ENCODE measurements around the gene RAPGEF1. TPM values are rescaled to one million over a fixed set of nuclear protein-coding genes. Genes with fewer than 3 reads are reported as not detected.
"Not testable (repeated sequence)": the region's sequence is repeated elsewhere in the genome, so short reads cannot be mapped to it uniquely, and the experiment has no call there.

The RAPGEF1 gene
- total RNA-seq, 3 donors from 2014 or later = 67.1 to 103 (median 84.2) TPM

DNA sequence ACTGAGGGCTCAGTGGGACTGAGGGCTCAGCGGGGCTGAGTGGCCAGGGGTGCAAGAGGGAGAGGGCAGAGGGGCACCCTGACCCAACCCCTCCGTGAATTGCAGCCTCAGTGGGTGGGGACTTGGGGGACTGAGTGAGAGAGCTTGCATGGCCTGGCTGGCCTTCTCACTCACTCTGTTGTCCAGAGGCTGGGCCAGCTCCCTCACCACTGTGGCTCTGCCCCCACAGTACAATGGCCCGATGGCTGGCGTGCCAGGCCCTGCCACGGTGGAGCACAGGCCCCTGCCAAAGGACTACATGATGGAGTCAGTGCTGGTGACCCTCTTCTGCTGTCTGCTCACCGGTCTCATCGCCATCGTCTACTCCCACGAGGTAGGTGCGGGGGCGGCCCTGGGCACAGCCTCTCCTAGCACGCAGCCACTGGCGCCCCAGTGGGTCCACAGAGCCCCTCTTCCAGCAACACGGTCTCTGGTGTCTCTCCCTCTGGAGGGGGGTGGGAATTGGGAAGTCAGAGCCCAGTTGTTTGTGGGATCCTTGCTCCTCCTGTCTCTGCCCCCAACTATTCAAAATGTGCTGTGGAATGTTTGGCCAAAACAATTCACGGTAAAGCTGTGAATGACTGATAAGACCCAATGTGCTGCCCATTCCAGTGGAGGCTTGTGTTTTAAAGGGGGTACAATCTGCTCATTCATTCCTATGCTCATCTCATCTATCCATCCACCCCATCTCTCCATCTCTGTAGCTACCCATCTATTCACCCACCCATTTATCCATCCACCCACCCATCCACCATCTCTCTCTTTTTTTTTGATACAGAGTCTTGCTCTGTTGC, 183.8 kb downstream of the RAPGEF1 start:
- no peak overlapping the region for H3K4me3 ChIP-seq
- DNase-seq (no peak), ATAC-seq (no peak)
- intact Hi-C loops (cut with DNase I, micrococcal nuclease) = no loop called here
- H3K9me3 ChIP-seq = no peaks in the 10 kb centered on the region
- TF ChIP-seq, protein P1, sequence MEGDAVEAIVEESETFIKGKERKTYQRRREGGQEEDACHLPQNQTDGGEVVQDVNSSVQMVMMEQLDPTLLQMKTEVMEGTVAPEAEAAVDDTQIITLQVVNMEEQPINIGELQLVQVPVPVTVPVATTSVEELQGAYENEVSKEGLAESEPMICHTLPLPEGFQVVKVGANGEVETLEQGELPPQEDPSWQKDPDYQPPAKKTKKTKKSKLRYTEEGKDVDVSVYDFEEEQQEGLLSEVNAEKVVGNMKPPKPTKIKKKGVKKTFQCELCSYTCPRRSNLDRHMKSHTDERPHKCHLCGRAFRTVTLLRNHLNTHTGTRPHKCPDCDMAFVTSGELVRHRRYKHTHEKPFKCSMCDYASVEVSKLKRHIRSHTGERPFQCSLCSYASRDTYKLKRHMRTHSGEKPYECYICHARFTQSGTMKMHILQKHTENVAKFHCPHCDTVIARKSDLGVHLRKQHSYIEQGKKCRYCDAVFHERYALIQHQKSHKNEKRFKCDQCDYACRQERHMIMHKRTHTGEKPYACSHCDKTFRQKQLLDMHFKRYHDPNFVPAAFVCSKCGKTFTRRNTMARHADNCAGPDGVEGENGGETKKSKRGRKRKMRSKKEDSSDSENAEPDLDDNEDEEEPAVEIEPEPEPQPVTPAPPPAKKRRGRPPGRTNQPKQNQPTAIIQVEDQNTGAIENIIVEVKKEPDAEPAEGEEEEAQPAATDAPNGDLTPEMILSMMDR (IDR thresholded peaks at IDR 0.05) = no peak
- H3K4me1 ChIP-seq (ENCODE audit: low read depth) = no peaks in the 10 kb centered on the region
- no peaks in the 10 kb centered on the region for H3K36me3 ChIP-seq (ENCODE audit: low read depth)

DNA sequence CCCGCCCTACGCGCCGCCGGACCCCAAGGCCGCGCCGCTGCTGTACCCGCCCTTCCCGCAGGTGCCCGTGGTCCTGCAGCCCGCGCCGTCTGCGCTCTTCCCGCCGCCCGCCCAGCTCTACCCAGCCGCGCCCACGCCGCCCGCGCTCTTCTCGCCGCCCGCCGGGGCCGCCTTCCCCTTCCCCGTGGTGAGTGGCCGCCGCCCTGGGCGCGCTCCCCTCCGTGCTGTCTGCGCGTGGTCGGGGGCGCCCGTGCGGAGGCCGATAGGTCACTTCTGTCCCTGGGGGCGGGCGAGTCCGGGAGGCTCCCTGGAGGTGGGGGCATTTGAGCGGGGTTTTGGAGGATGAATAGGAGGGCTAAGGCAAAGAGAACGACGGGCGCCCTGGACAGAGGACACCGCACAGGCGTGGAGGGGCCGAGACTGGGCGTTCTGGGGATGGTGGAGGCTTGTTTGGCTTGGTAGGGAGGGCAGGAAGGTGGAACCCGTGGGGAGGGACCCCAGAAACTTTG, 185.0 kb downstream of the RAPGEF1 start:
- ATAC-seq = no peak
- intact Hi-C loops (cut with DNase I, micrococcal nuclease) = no loop called here
- DNase-seq = no peak
- TF ChIP-seq, protein P1 (IDR thresholded peaks at IDR 0.05) = no peak
- no peaks in the 10 kb centered on the region for H3K36me3 ChIP-seq (ENCODE audit: low read depth)
- H3K4me1 ChIP-seq (ENCODE audit: low read depth) = no peaks in the 10 kb centered on the region
- no peaks in the 10 kb centered on the region for H3K9me3 ChIP-seq
- H3K4me3 ChIP-seq = no peak overlapping the region

DNA sequence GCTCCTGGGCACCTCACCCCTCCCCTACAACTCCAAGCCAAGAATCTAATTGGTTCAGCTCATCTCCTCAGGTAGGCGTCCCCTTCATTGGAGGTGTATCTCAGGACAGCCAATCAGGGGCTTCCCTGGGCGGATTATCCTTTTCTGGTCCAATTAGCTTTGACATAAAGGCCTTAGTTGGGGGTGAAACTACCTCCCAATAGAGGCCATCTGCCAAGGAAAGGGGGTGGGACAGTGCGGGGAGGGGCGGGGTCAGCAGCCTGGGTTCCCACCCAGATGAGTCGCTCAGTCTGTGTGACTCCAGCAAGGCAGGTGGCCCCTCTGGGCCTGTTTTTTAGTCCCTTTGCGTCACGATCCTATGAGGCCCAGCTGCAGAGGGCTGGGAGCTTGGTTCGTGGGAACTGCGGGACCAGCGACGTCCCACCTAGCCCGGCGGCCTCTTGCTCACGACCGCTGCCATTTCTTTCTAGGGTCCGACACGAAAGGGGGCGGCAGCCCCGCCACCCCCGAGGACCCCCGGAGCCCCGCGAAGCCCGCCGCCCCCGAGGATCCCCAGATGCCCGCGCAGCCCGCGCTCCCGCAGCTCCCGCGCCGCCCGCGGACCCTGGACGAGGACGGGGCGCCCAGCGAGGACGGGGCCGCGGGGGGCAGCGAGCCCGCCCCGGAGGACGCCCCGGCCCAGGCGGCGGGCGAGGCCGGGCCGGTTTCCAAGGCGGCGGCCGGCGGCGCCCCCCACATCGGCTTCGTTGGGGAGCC, 185.6 kb downstream of the RAPGEF1 start:
- TF ChIP-seq, protein P1 (IDR thresholded peaks at IDR 0.05) = no peak
- no peaks in the 10 kb centered on the region for H3K9me3 ChIP-seq
- no peaks in the 10 kb centered on the region for H3K4me1 ChIP-seq (ENCODE audit: low read depth)
- ATAC-seq = no peak
- H3K4me3 ChIP-seq = no peak overlapping the region
- DNase-seq = no peak
- no peaks in the 10 kb centered on the region for H3K36me3 ChIP-seq (ENCODE audit: low read depth)
- intact Hi-C loops (cut with DNase I, micrococcal nuclease) = no loop called here

DNA sequence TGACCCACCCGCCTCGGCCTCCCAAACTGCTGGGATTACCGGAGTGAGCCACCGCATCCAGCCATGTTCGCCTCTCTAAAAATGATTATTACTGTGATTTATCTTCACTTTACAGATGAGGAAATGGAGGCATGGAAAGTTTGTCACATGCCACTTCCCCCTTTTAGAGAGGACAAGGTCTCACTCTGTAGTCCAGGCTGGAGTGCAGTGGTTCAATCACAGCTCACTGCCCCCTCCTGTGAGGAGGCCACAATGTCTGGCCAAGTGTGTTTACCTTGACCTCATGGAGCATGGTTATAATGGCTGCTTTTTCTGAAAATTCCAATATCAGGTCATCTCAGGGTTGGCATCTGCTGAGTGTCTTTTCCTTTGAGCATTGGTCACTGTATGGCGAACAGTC, 187.8 kb downstream of the RAPGEF1 start:
- no peaks in the 10 kb centered on the region for H3K36me3 ChIP-seq (ENCODE audit: low read depth)
- TF ChIP-seq, protein P1 (IDR thresholded peaks at IDR 0.05) = no peak
- no peaks in the 10 kb centered on the region for H3K9me3 ChIP-seq
- ATAC-seq (no peak), DNase-seq (no peak)
- intact Hi-C loops (cut with DNase I, micrococcal nuclease) = no loop called here
- H3K4me3 ChIP-seq = no peak overlapping the region
- peaks cover 1% of the 10 kb centered on the region for H3K4me1 ChIP-seq (ENCODE audit: low read depth)

DNA sequence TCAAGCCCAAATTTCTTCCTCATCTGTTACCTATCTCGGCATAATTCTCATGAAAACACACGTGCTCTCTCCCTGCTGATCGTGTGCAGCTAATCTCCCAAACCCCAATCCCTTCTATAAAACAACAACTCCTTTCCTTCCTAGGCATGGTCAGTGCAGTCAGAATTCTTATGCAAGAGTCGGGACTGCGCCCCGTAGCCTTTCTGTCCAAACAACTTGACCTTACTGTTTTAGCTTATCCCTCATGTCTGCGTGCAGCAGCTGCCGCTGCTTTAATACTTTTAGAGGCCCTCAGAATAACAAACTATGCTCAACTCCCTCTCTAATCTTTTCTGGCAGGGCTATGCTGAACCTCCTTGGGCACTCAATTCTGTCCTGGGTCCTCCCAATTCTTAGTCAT, 189.4 kb downstream of the RAPGEF1 start:
- ATAC-seq; intact Hi-C loops (cut with DNase I, micrococcal nuclease); DNase-seq; H3K9me3 ChIP-seq; H3K4me3 ChIP-seq; H3K36me3 ChIP-seq (ENCODE audit: low read depth): not testable (repeated sequence)
- H3K4me1 ChIP-seq (ENCODE audit: low read depth) = peaks cover 12% of the 10 kb centered on the region

DNA sequence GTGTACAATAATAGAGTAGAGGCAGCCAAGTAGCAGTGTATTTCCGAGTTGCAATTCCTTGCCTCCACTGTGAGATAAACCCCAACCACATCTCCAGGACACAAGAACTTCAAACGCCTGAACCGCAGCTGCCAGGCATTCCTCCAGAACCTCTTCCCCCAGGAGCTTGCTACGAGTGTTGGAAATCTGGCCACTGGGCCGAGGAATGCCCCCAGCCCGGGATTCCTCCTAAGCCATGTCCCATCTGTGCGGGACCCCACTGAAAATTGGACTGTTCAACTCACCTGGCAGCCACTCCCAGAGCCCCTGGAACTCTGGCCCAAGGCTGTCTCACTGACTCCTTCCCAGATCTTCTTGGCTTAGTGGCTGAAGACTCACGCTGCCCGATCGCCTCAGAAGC, 190.7 kb downstream of the RAPGEF1 start:
- intact Hi-C loops (cut with DNase I, micrococcal nuclease) = not testable (repeated sequence)

More for the DNA sequence above, 190.7 kb downstream of the RAPGEF1 start:
- H3K4me3 ChIP-seq; ATAC-seq; H3K36me3 ChIP-seq (ENCODE audit: low read depth); DNase-seq; H3K9me3 ChIP-seq: not testable (repeated sequence)
- peaks cover 12% of the 10 kb centered on the region for H3K4me1 ChIP-seq (ENCODE audit: low read depth)

All from mucosa of descending colon (tissue), 3 donors.